GM12872 (cell line): Measurements from ENCODE around the gene TP53I11.

ENCODE experiments used
- CTCF ChIP-seq: IDR thresholded peaks from 3 replicates; pipeline ENCODE4 v1.5.1; 2011; ENCODE audit warnings: low read depth, mild to moderate bottlenecking, low read length, moderate library complexity; ENCODE audit not compliant: insufficient read depth

TP53I11 gene

GRCh38 chr11:44889266-44889665 is 61.4 kb downstream of the TP53I11 start:
- no peak for TF ChIP-seq CTCF

- no peak for TF ChIP-seq CTCF
Observed at GRCh38 chr11:44887636-44888035, 63.0 kb downstream of the TP53I11 start.

- TF ChIP-seq CTCF: no peak
Observed at GRCh38 chr11:44886790-44887140, 63.9 kb downstream of the TP53I11 start.

GRCh38 chr11:44885919-44886789 is 64.5 kb downstream of the TP53I11 start:
- no peak for TF ChIP-seq CTCF

GRCh38 chr11:44885065-44885810 is 65.4 kb downstream of the TP53I11 start:
- TF ChIP-seq CTCF: no peak

- TF ChIP-seq CTCF: no peak
Observed at GRCh38 chr11:44884056-44884455, 66.6 kb downstream of the TP53I11 start.

- TF ChIP-seq CTCF: no peak
Observed at GRCh38 chr11:44883277-44883676, 67.4 kb downstream of the TP53I11 start.
